WERI-Rb-1 (cell line): ENCODE measurements around the gene FBN3.

ENCODE experiments used
- DNase-seq: peaks from one replicate; pipeline ENCODE4 v3.0.0-alpha.2; 2020
- H3K27ac ChIP-seq: fragments of 250-450 bp; sonication (Bioruptor Pico); 2 replicates; pipeline ENCODE4 v1.5.1; 2020; ENCODE audit warnings: mild to moderate bottlenecking, moderate library complexity
- H3K27me3 ChIP-seq: fragments of 250-450 bp; sonication (Bioruptor Pico); 2 replicates; pipeline ENCODE4 v1.5.1; 2021; ENCODE audit warnings: mild to moderate bottlenecking, low read depth, moderate library complexity; ENCODE audit not compliant: insufficient read depth, severe bottlenecking
- H3K36me3 ChIP-seq: fragments of 250-450 bp; sonication (Bioruptor Pico); 2 replicates; pipeline ENCODE4 v1.5.1; 2020; ENCODE audit warnings: mild to moderate bottlenecking, moderate library complexity
- H3K4me3 ChIP-seq: 2 replicates; pipeline ENCODE4 v1.5.1; 2011; ENCODE audit warnings: low read depth, mild to moderate bottlenecking, control low read depth, low read length
- H3K9me3 ChIP-seq: fragments of 250-450 bp; sonication (Bioruptor Pico); 2 replicates; pipeline ENCODE4 v1.5.1; 2021; ENCODE audit warnings: mild to moderate bottlenecking, moderate library complexity; ENCODE audit not compliant: severe bottlenecking
- TF ChIP-seq, protein P1 (sequence below): IDR thresholded peaks from 2 replicates; pipeline ENCODE4 v1.5.1; 2011; ENCODE audit warnings: low read depth, mild to moderate bottlenecking, control low read depth, inconsistent platforms, low read length

Gene FBN3

GRCh38 chr19:8075158-8076074 is 74.0 kb downstream of the FBN3 start:
- TF ChIP-seq, protein P1, sequence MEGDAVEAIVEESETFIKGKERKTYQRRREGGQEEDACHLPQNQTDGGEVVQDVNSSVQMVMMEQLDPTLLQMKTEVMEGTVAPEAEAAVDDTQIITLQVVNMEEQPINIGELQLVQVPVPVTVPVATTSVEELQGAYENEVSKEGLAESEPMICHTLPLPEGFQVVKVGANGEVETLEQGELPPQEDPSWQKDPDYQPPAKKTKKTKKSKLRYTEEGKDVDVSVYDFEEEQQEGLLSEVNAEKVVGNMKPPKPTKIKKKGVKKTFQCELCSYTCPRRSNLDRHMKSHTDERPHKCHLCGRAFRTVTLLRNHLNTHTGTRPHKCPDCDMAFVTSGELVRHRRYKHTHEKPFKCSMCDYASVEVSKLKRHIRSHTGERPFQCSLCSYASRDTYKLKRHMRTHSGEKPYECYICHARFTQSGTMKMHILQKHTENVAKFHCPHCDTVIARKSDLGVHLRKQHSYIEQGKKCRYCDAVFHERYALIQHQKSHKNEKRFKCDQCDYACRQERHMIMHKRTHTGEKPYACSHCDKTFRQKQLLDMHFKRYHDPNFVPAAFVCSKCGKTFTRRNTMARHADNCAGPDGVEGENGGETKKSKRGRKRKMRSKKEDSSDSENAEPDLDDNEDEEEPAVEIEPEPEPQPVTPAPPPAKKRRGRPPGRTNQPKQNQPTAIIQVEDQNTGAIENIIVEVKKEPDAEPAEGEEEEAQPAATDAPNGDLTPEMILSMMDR, result no peak
- Histone ChIP-seq H3K36me3 (peaks cover 9% of the 10 kb centered on the region), H3K4me3 (no peak overlapping the region), H3K9me3 (peaks cover 4% of the 10 kb centered on the region), H3K27me3 (no peaks in the 10 kb centered on the region), H3K27ac (no peak overlapping the region)
- no peak for DNase-seq

GRCh38 chr19:8074501-8074900 is 74.9 kb downstream of the FBN3 start:
- Histone ChIP-seq H3K27me3 (no peaks in the 10 kb centered on the region), H3K4me3 (no peak overlapping the region), H3K36me3 (peaks cover 9% of the 10 kb centered on the region), H3K27ac (no peak overlapping the region), H3K9me3 (peaks cover 10% of the 10 kb centered on the region)
- no peak for DNase-seq
- TF ChIP-seq, protein P1, result no peak

DNA sequence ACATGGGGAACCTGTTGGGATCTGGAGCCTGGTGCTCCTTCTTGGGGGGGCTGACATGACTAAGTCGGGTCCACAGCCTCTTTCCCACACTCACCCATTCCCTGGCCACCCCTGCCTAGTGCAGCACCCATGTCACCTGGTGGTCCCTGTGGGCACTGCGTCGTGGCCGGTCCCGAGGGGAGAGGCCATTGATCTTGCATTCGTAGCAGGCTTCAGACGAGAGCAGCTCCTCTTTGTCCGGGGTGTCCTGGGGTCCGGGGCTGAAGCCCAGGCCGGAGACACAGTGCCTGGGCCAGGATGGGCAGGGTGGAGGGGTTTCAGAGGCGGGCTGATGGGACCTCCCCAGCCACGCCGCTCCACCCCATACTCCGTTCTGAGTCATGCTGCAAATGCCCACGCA is 77.5 kb downstream of the FBN3 start:
- Histone ChIP-seq H3K27ac (no peak overlapping the region), H3K4me3 (no peak overlapping the region), H3K27me3 (no peaks in the 10 kb centered on the region), H3K9me3 (peaks cover 14% of the 10 kb centered on the region), H3K36me3 (peaks cover 9% of the 10 kb centered on the region)
- TF ChIP-seq, protein P1, result peak; percentile 55
- no peak for DNase-seq

DNA sequence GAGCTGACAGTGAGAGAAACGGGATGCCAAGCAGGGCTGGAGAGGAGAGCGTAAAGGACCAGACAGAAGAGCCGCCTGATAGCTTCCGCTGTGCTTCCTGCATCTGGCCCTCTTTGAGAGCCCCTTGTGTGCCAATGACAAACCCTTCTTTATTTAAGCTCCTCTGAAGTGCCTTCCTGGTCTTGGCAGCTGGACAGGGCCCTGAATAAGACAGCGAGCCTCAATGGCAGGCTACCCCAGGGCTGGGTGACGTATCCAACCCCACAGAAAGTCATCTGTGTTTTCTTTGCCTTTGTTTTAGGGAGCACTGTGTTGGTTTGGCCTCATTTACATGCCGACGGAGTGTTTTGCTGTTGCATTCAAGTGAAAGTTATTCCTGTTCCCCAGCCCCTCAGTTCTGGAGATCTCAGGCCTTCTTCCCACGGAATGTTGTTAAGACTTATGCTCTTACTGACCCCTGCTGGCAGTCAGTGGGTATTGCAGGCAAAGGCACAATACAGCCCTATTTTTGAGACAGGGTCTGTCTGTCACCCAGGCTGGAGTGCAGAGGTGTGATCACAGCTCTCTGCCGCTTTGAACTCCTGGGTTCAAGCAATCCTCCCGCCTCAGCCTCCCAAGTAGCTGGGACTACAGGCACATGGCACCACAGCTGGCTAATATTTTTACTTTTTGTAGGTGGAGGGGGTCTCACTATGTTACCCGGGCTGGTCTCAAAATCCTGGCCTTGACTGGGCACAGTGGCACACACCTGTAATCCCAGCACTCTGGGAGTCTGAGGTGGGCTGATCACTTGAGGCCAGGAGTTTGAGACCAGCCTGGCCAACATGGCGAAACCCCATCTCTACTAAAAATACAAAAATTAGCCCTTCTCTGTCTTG is 80.1 kb downstream of the FBN3 start:
- no peak overlapping the region for H3K27ac ChIP-seq
- TF ChIP-seq, protein P1, result peak; percentile 81
- H3K9me3 ChIP-seq, result peaks cover 12% of the 10 kb centered on the region
- H3K4me3 ChIP-seq, result no peak overlapping the region
- DNase-seq, result peak; percentile 49
- no peaks in the 10 kb centered on the region for H3K27me3 ChIP-seq
- no peaks in the 10 kb centered on the region for H3K36me3 ChIP-seq

- DNase-seq, result no peak
- H3K27ac ChIP-seq, result no peak overlapping the region
- H3K9me3 ChIP-seq, result peaks cover 10% of the 10 kb centered on the region
- no peaks in the 10 kb centered on the region for H3K36me3 ChIP-seq
- H3K4me3 ChIP-seq, result no peak overlapping the region
- H3K27me3 ChIP-seq, result no peaks in the 10 kb centered on the region
- TF ChIP-seq, protein P1, result no peak
Observed at GRCh38 chr19:8065875-8066261, 83.5 kb downstream of the FBN3 start.
